Progenitor cell of endocrine pancreas (in vitro differentiated cells): ENCODE data around the gene LCN9. TPM values are rescaled to one million over a fixed set of nuclear protein-coding genes. Genes with fewer than 3 reads are reported as not detected.

Experiments used
- DNase-seq: peaks from one replicate; pipeline ENCODE4 v3.0.0; 2021; ENCODE audit warnings: low spot score; ENCODE audit not compliant: unreplicated experiment
- H3K27ac Mint-ChIP-seq: 2 replicates; pipeline ENCODE4 v1.8.0; 2021; ENCODE audit warnings: mild to moderate bottlenecking, moderate library complexity, mixed read lengths
- H3K27me3 Mint-ChIP-seq: 2 replicates; pipeline ENCODE4 v1.8.0; 2021; ENCODE audit warnings: mixed read lengths
- H3K36me3 Mint-ChIP-seq: 2 replicates; pipeline ENCODE4 v1.8.0; 2022; ENCODE audit warnings: mixed read lengths; ENCODE audit not compliant: insufficient read depth
- H3K4me1 Mint-ChIP-seq: 2 replicates; pipeline ENCODE4 v1.8.0; 2021; ENCODE audit warnings: low read depth, mixed read lengths
- H3K4me3 Mint-ChIP-seq: 2 replicates; pipeline ENCODE4 v1.8.0; 2021; ENCODE audit warnings: low read depth, mild to moderate bottlenecking, moderate library complexity, mixed read lengths
- H3K9me3 Mint-ChIP-seq: 2 replicates; pipeline ENCODE4 v1.8.0; 2021; ENCODE audit warnings: low read depth, mixed read lengths
- total RNA-seq: library from RNA; stranded (reverse); gene quantifications from 2 replicates; pipeline ENCODE4 v1.2.1, GENCODE V29; 2021
- TF ChIP-seq, protein P1 (sequence below): fragments of 200-600 bp; sonication (generic); IDR thresholded peaks from one replicate; pipeline ENCODE4 v1.5.0; 2021; ENCODE audit warnings: antibody characterized with exemption, mild to moderate bottlenecking; ENCODE audit not compliant: unreplicated experiment

LCN9 gene
- total RNA-seq, 1 donor from 2014 or later: 0.57 TPM

GRCh38 chr9:135616619-135617537, 46.2 kb upstream of the LCN9 start:
- Mint-ChIP-seq H3K4me1 (no peaks in the 10 kb centered on the region), H3K4me3 (no peak overlapping the region), H3K27ac (no peak overlapping the region), H3K9me3 (no peaks in the 10 kb centered on the region), H3K36me3 (no peaks in the 10 kb centered on the region), H3K27me3 (peaks cover 8% of the 10 kb centered on the region)
- TF ChIP-seq, protein P1, sequence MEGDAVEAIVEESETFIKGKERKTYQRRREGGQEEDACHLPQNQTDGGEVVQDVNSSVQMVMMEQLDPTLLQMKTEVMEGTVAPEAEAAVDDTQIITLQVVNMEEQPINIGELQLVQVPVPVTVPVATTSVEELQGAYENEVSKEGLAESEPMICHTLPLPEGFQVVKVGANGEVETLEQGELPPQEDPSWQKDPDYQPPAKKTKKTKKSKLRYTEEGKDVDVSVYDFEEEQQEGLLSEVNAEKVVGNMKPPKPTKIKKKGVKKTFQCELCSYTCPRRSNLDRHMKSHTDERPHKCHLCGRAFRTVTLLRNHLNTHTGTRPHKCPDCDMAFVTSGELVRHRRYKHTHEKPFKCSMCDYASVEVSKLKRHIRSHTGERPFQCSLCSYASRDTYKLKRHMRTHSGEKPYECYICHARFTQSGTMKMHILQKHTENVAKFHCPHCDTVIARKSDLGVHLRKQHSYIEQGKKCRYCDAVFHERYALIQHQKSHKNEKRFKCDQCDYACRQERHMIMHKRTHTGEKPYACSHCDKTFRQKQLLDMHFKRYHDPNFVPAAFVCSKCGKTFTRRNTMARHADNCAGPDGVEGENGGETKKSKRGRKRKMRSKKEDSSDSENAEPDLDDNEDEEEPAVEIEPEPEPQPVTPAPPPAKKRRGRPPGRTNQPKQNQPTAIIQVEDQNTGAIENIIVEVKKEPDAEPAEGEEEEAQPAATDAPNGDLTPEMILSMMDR: no peak
- DNase-seq: no peak

DNA sequence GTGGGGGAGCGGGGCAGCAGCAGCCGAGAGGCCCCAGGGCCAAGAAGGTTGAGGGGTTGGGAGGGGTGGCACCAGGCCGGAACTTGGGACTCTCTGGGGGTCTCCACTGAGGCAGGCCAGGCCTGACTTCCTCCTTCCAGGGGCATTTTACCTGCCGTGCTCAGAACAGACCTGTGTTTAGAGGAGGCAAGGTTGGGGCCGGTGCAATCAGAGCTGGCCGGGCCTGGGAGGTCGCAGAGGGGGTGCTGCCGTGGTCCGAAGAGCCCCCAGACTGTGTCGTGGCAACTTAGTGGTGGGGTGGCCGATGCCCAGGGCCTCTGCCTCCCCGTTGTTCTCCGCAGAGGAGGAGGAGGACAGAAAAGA, 45.6 kb upstream of the LCN9 start:
- Mint-ChIP-seq H3K9me3 (no peaks in the 10 kb centered on the region), H3K4me1 (no peaks in the 10 kb centered on the region), H3K27ac (no peak overlapping the region), H3K27me3 (peaks cover 8% of the 10 kb centered on the region), H3K4me3 (no peak overlapping the region), H3K36me3 (no peaks in the 10 kb centered on the region)
- TF ChIP-seq, protein P1: no peak
- DNase-seq: no peak

DNA sequence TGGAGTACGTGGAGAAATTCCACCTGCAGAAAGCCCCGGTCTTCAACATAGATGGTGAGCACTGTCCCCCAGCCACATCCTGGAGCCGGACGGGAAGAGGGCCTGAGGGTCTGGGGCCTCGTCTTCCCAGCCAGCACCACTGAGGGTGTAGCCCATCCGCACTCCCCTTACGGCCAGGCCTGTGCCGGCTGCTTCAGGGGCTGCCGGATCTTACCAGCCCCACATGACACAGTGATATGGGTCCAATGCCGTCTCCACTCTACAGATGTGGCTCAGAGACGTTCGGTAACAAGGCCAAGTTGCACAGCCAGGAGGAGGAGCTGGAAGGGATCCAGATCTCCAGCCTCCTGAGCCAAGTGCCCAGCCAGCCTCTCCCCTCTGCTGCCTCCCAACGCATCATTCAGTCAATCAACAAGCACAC, 45.1 kb upstream of the LCN9 start:
- H3K9me3 Mint-ChIP-seq: no peaks in the 10 kb centered on the region
- H3K27ac Mint-ChIP-seq: no peak overlapping the region
- DNase-seq: no peak
- H3K4me3 Mint-ChIP-seq: no peak overlapping the region
- TF ChIP-seq, protein P1: no peak
- H3K4me1 Mint-ChIP-seq: no peaks in the 10 kb centered on the region
- no peaks in the 10 kb centered on the region for H3K36me3 Mint-ChIP-seq
- H3K27me3 Mint-ChIP-seq: peaks cover 8% of the 10 kb centered on the region

GRCh38 chr9:135618866-135619598, 44.1 kb upstream of the LCN9 start:
- TF ChIP-seq, protein P1: no peak
- Mint-ChIP-seq H3K36me3 (no peaks in the 10 kb centered on the region), H3K4me3 (no peak overlapping the region), H3K27ac (no peak overlapping the region), H3K9me3 (no peaks in the 10 kb centered on the region), H3K4me1 (no peaks in the 10 kb centered on the region), H3K27me3 (peaks cover 8% of the 10 kb centered on the region)
- DNase-seq: no peak

- Mint-ChIP-seq H3K27ac (no peak overlapping the region), H3K36me3 (no peaks in the 10 kb centered on the region), H3K4me1 (no peaks in the 10 kb centered on the region), H3K27me3 (peaks cover 8% of the 10 kb centered on the region), H3K9me3 (no peaks in the 10 kb centered on the region), H3K4me3 (no peak overlapping the region)
- TF ChIP-seq, protein P1: no peak
- no peak for DNase-seq
Observed at GRCh38 chr9:135619599-135619886, 43.6 kb upstream of the LCN9 start.
